Endothelial cell (in vitro differentiated cells): ENCODE measurements around the gene ASPM. TPM values are rescaled to one million over a fixed set of nuclear protein-coding genes. Genes with fewer than 3 reads are reported as not detected.
"Not testable (repeated sequence)": the region's sequence is repeated elsewhere in the genome, so short reads cannot be mapped to it uniquely, and the experiment has no call there.

Experiments
- DNase-seq: peaks from one replicate; pipeline ENCODE4 v3.0.0; 2021; ENCODE audit warnings: low spot score
- H3K27ac Mint-ChIP-seq: one replicate; pipeline ENCODE4 v1.8.0; 2021; ENCODE audit warnings: mixed read lengths, inconsistent platforms; ENCODE audit not compliant: unreplicated experiment
- H3K27me3 Mint-ChIP-seq: one replicate; pipeline ENCODE4 v1.8.0; 2021; ENCODE audit warnings: mild to moderate bottlenecking, moderate library complexity, mixed read lengths, inconsistent platforms; ENCODE audit not compliant: unreplicated experiment
- H3K36me3 Mint-ChIP-seq: one replicate; pipeline ENCODE4 v1.8.0; 2021; ENCODE audit warnings: mild to moderate bottlenecking, low read depth, mixed read lengths, inconsistent platforms; ENCODE audit not compliant: unreplicated experiment
- H3K4me1 Mint-ChIP-seq: one replicate; pipeline ENCODE4 v1.8.0; 2021; ENCODE audit warnings: mild to moderate bottlenecking, mixed read lengths, inconsistent platforms; ENCODE audit not compliant: unreplicated experiment
- H3K4me3 Mint-ChIP-seq: one replicate; pipeline ENCODE4 v1.8.0; 2021; ENCODE audit warnings: mild to moderate bottlenecking, mixed read lengths, inconsistent platforms; ENCODE audit not compliant: unreplicated experiment
- H3K9me3 Mint-ChIP-seq: one replicate; pipeline ENCODE4 v1.8.0; 2021; ENCODE audit warnings: mixed read lengths, inconsistent platforms; ENCODE audit not compliant: unreplicated experiment
- CTCF ChIP-seq: fragments of 200-600 bp; sonication (generic); IDR thresholded peaks from one replicate; pipeline ENCODE4 v1.5.0; 2021; ENCODE audit warnings: antibody characterized with exemption; ENCODE audit not compliant: unreplicated experiment
- total RNA-seq: library from RNA; stranded (reverse); fragmentation: NEBNext Ultra II Directional; extraction: Animal tissue kit (Norgen Biotek cat#: 25700); gene quantifications from one replicate; pipeline ENCODE4 v1.2.1, GENCODE V29; 2021; ENCODE audit not compliant: unreplicated experiment

ASPM gene
- total RNA-seq, 1 donor from 2014 or later = 9.4 TPM

DNA sequence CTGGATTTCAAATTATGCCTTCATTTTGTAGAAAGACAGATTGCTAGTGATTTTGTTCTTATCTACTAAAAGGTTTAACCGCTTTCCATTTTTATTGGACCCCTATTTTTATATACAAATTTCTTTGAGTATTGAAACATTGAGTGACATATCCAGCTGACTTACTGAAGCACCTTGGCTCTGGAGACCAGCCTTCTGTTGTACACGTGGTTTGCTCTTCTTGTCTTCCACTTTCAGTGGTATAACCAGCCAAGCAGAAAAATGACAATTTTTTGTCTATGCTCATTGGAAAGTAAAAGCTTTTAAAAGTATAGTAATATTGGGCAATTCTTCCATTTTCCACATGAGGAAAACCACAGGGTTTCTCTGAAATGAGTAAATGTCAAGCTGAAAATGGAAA, 83.8 kb downstream of the ASPM start:
- Mint-ChIP-seq H3K4me3 (no peak overlapping the region), H3K36me3 (no peaks in the 10 kb centered on the region)

GRCh38 chr1:197049100-197049499, 97.4 kb downstream of the ASPM start:
- H3K4me1 Mint-ChIP-seq = no peaks in the 10 kb centered on the region
- H3K36me3 Mint-ChIP-seq = no peaks in the 10 kb centered on the region
- H3K9me3 Mint-ChIP-seq = no peaks in the 10 kb centered on the region
- H3K27ac Mint-ChIP-seq = no peak overlapping the region
- H3K27me3 Mint-ChIP-seq = no peaks in the 10 kb centered on the region
- no peak for TF ChIP-seq CTCF
- H3K4me3 Mint-ChIP-seq = no peak overlapping the region
- DNase-seq = no peak

More for the DNA sequence above, 83.8 kb downstream of the ASPM start:
- no peak overlapping the region for H3K27ac Mint-ChIP-seq
- H3K9me3 Mint-ChIP-seq = no peaks in the 10 kb centered on the region
- peaks cover under 1% of the 10 kb centered on the region for H3K27me3 Mint-ChIP-seq
- TF ChIP-seq CTCF = no peak
- DNase-seq = no peak
- no peaks in the 10 kb centered on the region for H3K4me1 Mint-ChIP-seq

DNA sequence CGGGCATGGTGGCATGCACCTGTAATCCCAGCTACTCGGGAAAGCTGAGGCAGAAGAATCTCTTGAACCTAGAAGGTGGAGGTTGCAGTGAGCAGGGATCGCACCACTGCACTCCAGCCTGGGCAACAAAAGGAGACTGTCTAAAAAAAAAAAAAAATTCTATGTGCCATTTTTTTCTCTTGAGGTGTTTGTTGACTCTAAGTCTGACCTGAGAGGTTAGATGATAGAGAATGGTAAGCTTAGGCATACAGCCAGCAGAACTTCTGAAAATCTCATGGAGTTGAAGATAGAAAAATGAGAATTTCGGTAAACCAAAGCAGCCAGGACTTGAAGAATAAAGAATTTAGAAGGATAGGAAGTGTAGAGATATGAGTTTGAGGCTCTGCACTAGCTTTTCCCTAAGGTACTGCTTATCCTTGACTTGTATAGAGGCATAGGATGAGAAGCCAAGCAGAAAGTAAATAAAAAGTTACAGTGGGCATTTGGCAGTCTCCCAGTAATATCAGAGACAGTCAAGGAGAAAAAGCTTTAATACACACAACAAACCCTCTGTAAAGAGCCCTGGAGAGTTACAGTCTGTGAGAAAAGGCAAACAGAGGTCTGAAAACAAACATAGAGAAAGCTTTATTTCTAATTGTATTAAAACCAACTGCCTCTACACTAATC, 103.7 kb downstream of the ASPM start:
- Mint-ChIP-seq H3K4me1 (no peaks in the 10 kb centered on the region), H3K27me3 (no peaks in the 10 kb centered on the region), H3K36me3 (no peaks in the 10 kb centered on the region), H3K9me3 (no peaks in the 10 kb centered on the region), H3K4me3 (no peak overlapping the region), H3K27ac (no peak overlapping the region)
- TF ChIP-seq CTCF = no peak
- no peak for DNase-seq

DNA sequence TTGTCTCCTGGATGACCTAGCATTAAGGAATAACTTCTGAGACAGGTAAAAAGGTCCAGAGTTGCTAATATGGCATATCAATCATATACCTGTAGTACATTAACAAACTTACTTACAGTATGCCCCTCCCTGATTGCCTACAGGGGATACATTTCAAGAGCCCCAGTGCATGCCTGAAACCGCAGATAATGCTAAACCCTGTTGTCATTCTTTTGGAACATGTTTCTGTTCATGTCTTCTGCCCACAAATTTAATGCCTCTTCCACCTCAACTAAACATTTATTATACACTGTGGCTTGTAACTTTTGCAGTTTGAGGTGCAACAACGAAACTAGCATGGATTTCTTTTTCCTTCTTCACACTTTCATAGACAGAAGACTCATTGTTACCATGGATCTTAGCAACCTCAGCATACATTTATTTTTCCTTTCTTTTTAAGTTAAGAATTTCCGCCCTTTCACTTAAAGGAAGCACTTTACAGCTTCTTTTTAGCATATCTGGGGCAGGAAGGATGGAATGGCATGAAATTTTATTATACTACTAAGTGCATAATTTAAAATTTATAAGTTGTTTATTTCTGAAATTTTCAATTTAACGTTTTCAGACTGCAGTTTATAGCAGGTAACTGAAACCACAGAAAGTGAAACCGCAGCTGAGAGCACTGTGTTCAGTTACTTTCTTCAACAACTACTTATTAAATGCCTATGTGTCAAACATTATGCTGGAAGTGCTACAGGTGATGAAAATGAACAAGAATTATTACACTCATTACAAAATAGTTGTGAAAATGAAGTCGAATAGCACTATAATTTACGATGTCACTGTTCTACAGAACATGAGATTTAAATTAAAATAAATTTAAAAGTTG, 104.7 kb downstream of the ASPM start:
- Mint-ChIP-seq H3K27me3 (no peaks in the 10 kb centered on the region), H3K36me3 (no peaks in the 10 kb centered on the region), H3K27ac (no peak overlapping the region), H3K4me3 (no peak overlapping the region), H3K9me3 (no peaks in the 10 kb centered on the region), H3K4me1 (no peaks in the 10 kb centered on the region)
- DNase-seq = no peak
- TF ChIP-seq CTCF = no peak

DNA sequence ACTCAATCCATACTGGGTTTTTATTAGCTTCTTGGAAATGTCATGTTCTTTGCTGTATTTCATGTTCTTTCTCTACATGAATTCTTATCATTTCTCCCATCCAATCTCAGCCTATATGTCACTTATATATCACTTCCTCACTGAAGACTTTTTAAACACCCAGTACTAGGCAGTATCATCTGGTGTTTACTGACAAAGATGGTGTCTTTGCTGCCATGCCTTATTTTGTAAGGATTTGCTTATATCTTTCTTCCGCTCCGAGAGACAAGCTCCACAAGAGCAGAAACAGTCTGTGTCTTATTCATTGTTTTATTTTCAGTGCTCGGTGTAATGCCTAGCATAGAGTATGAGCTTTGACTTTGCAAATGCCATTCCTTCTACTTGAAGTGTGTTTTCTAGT, 109.6 kb downstream of the ASPM start:
- Mint-ChIP-seq H3K27me3 (no peaks in the 10 kb centered on the region), H3K9me3 (no peaks in the 10 kb centered on the region), H3K4me3 (no peak overlapping the region), H3K36me3 (no peaks in the 10 kb centered on the region), H3K27ac (no peak overlapping the region), H3K4me1 (no peaks in the 10 kb centered on the region)
- DNase-seq = no peak
- no peak for TF ChIP-seq CTCF

- H3K4me1 Mint-ChIP-seq, H3K27me3 Mint-ChIP-seq, DNase-seq, H3K9me3 Mint-ChIP-seq, H3K36me3 Mint-ChIP-seq, H3K27ac Mint-ChIP-seq, H3K4me3 Mint-ChIP-seq: not testable (repeated sequence)
These were observed 111.7 kb downstream of the ASPM start for GRCh38 chr1:197034631-197035339.
